Measurements from ENCODE around the gene ATP1A4. TPM values are rescaled to one million over a fixed set of nuclear protein-coding genes. Genes with fewer than 3 reads are reported as not detected.
A peak's percentile ranks its signal among the peaks of the same experiment; 100 is the strongest.

Gene ATP1A4
- total RNA-seq, 2 donors from 2014 or later, result not detected

- ATAC-seq (no peak), DNase-seq (no peak)
- intact Hi-C loops (cut with DNase I, micrococcal nuclease), result loop anchor here in 1 of 2 donors (2.0 to 5.0 kb wide), 2 partner anchors 27 to 100 kb away; no protein-coding TSS in a partner anchor
Measured at GRCh38 chr1:160192234-160192633, 40.8 kb downstream of the ATP1A4 start.

GRCh38 chr1:160193091-160193819 lies 41.9 kb downstream of the ATP1A4 start:
- intact Hi-C loops (cut with DNase I, micrococcal nuclease), result loop anchor here in 1 of 2 donors (2.0 to 5.0 kb wide), 2 partner anchors 26 to 99 kb away; no protein-coding TSS in a partner anchor
- ATAC-seq (peak; percentile 92), DNase-seq (peak; percentile 62 to 85)

GRCh38 chr1:160193832-160194736 lies 42.7 kb downstream of the ATP1A4 start:
- DNase-seq (no peak), ATAC-seq (no peak)
- intact Hi-C loops (cut with DNase I, micrococcal nuclease), result loop anchor here in 1 of 2 donors (2.0 to 5.0 kb wide), 2 partner anchors 25 to 98 kb away; no protein-coding TSS in a partner anchor

- no peak for ATAC-seq
- intact Hi-C loops (cut with DNase I, micrococcal nuclease), result loop anchor here in 1 of 2 donors (5.0 kb wide), 1 partner anchor 98 kb away; no protein-coding TSS in a partner anchor
- no peak for DNase-seq
Measured at GRCh38 chr1:160194737-160195059, 43.3 kb downstream of the ATP1A4 start.

GRCh38 chr1:160196143-160196542 lies 44.7 kb downstream of the ATP1A4 start:
- no peak for ATAC-seq
- intact Hi-C loops (cut with DNase I, micrococcal nuclease), result no loop called here
- no peak for DNase-seq

GRCh38 chr1:160197231-160197630 lies 45.8 kb downstream of the ATP1A4 start:
- intact Hi-C loops (cut with DNase I, micrococcal nuclease), result no loop called here
- DNase-seq (no peak), ATAC-seq (no peak)

- ATAC-seq, result no peak
- intact Hi-C loops (cut with DNase I, micrococcal nuclease), result no loop called here
- DNase-seq, result no peak
Measured at GRCh38 chr1:160200786-160201185, 49.4 kb downstream of the ATP1A4 start.

GRCh38 chr1:160204526-160205241 lies 53.3 kb downstream of the ATP1A4 start:
- no peak for ATAC-seq
- intact Hi-C loops (cut with DNase I, micrococcal nuclease), result no loop called here
- DNase-seq, result no peak

GRCh38 chr1:160205242-160206035 lies 54.0 kb downstream of the ATP1A4 start, which contains the start of gene PEA15:
Gene PEA15, plus strand, starts transcription at chr1:160205384. Its CDS starts 6,161 bp downstream, at chr1:160211545.
- intact Hi-C loops (cut with DNase I, micrococcal nuclease), result no loop called here
- ATAC-seq (peak; percentile 93), DNase-seq (peak; percentile 74 to 85)

GRCh38 chr1:160206036-160206389 lies 54.6 kb downstream of the ATP1A4 start:
- intact Hi-C loops (cut with DNase I, micrococcal nuclease), result no loop called here
- DNase-seq (peak; percentile 47), ATAC-seq (peak; percentile 55)

- ATAC-seq (no peak), DNase-seq (no peak)
- intact Hi-C loops (cut with DNase I, micrococcal nuclease), result no loop called here
Measured at GRCh38 chr1:160206421-160207117, 55.2 kb downstream of the ATP1A4 start.

- intact Hi-C loops (cut with DNase I, micrococcal nuclease), result no loop called here
- no peak for DNase-seq
- no peak for ATAC-seq
Measured at GRCh38 chr1:160207118-160207650, 55.8 kb downstream of the ATP1A4 start.

GRCh38 chr1:160207771-160208556 lies 56.6 kb downstream of the ATP1A4 start:
- DNase-seq (no peak), ATAC-seq (no peak)
- intact Hi-C loops (cut with DNase I, micrococcal nuclease), result no loop called here

GRCh38 chr1:160208557-160209320 lies 57.3 kb downstream of the ATP1A4 start:
- intact Hi-C loops (cut with DNase I, micrococcal nuclease), result no loop called here
- no peak for ATAC-seq
- DNase-seq, result no peak

- intact Hi-C loops (cut with DNase I, micrococcal nuclease), result loop anchor here in 1 of 2 donors (10.0 kb wide), 1 partner anchor 105 kb away; no protein-coding TSS in a partner anchor
- ATAC-seq (no peak), DNase-seq (no peak)
Measured at GRCh38 chr1:160209321-160210046, 58.1 kb downstream of the ATP1A4 start.
